DMS153 treated with DMSO at 0.1 percent for 48 hours (cell line): Measurements from ENCODE around the gene C6orf62.
"Not testable (repeated sequence)": the region's sequence is repeated elsewhere in the genome, so short reads cannot be mapped to it uniquely, and the experiment has no call there.

Experiments used
- DNase-seq: peaks from one replicate; lab custom pipeline; 2025; ENCODE audit not compliant: unreplicated experiment; lab: John Stamatoyannopoulos, UW

C6orf62 gene

GRCh38 chr6:24702720-24703282 lies 16.2 kb downstream of the C6orf62 start:
- DNase-seq: no peak

- DNase-seq: no peak
Observed at GRCh38 chr6:24699521-24700359, 19.2 kb downstream of the C6orf62 start.

GRCh38 chr6:24696097-24696496 lies 22.9 kb downstream of the C6orf62 start:
- no peak for DNase-seq

- peak; percentile 30 for DNase-seq
Observed at GRCh38 chr6:24695635-24696034, 23.3 kb downstream of the C6orf62 start.

- no peak for DNase-seq
Observed at GRCh38 chr6:24694198-24694597, 24.8 kb downstream of the C6orf62 start.

DNA sequence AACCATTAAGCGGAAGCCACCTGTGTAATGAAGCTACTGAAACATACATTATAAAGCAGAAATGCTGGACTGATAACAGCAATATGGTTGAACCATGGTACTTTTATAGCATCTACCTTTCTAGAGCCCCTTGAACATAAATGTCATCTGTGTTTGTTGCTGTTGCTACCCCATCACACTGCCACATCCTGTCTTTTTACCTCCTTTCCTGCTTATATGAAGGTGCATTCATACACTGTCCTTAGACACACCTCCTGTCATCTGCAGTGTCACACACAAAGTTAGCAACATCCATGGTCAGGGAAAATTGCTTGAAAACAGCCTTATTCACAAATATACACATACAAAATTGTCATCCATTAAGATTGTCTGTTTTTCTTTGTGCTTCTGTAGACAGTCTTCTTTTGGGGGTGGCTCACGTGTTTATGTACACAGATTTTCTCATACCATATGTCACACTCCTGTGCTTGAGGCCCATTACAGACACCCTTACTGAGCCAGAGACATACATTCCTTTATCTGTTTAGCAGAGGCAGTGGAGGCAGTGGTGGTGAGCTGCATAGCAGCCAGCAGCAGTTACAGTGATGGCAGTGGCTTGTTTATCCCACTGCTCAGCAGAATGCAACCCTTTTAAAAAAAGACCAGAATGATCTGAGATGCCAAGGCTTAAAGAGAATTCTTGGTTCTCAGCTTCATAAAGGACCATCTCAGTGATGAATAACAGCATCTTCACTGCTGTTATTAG lies 25.9 kb downstream of the C6orf62 start:
- DNase-seq: no peak

DNA sequence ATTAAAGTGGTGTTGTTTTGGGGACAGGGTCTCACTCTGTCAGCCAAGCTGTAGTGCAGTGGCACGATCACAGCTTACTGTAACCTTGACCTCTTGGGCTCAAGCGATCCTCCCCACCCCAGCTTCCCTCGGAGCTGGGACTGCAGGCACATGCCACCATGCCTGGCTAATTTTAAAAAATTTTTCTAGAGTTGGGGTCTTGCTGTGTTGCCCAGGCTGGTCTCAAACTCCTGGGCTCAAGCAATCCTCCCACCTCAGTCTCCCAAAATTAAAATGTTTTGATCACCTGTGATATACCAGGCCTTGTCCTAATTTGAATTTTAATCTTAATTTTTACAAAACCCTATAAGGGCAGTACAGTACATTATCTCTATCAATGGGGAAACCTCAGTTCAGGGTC lies 26.5 kb downstream of the C6orf62 start:
- no peak for DNase-seq

DNA sequence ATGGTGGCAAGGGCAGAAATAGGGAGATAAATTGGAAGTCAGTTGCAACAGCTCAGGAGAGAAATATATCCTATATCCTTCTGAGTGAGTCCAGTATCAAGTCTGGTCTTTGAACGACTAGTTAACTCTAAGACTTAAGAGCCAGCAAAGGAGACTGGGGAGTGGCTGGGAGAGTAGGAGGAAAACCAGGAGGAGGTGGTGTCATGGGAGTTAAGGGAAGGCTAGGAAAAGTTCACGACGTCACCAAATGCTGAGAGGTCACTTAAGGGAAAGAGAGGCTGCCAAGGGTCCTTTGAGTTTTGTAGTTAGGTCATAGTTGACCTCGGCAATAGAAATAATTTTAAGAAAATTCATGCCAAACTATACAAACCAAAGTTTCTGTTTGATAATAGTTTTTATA lies 27.0 kb downstream of the C6orf62 start:
- DNase-seq: no peak

- DNase-seq: no peak
Observed at GRCh38 chr6:24691550-24691949, 27.4 kb downstream of the C6orf62 start.

- DNase-seq: no peak
Observed at GRCh38 chr6:24690593-24690992, 28.4 kb downstream of the C6orf62 start.

DNA sequence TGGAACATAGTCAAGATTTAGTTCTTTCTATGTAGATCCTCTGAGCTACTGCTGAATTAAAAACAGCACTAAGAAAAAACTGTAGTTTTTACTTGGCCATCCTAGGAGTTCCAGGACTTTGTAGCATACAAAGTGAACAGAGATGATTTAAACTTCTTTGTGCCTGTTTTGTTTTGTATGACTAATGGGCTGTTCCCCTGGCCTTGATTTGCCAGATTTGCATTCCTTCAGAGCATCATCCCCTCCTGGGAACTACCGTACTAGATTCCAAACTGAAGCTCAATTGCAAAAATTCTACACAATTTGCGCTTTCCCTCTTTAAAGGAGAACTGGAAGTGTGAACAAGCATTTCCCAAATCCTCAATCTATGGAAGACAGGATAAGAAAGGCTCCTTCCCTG lies 29.0 kb downstream of the C6orf62 start:
- DNase-seq: no peak

DNA sequence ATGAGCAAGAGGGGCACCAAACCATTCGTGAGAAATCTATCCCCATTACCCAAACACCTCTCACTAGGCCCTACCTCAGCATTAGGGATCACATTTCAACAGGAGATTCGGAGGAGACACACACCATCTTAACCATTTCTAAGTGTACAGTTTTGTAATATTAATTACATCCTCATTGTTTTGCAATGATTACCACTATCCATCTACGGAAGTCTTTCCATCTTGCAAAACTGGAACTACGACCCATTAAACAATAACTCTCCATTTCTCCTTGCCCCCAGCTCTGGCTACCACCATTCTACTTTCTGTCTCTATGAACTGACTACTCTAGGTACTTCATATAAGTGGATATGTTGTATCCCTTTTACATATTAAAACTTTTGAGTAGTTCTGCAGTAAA lies 32.0 kb downstream of the C6orf62 start:
- no peak for DNase-seq

DNA sequence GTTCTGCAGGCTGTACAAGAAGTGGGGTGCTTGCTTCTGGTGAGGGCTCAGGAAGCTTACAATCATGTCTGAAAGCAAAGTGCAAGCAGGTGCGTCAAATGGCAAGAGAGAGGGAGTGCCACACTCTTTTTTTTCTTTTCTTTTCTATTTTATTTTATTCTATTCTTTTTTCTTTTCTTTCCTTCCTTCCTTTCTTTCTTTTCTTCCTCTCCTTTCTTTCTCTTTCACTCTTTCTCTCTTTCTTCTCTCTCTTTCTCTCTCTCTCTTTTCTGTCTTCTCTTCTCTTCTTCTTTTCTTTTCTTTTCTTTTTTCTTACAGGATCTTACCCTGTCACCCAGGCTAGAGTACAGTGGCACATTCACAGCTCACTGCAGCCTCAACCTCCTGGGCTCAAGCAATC lies 32.5 kb downstream of the C6orf62 start:
- DNase-seq: no peak

- no peak for DNase-seq
Observed at GRCh38 chr6:24683297-24684296, 35.4 kb downstream of the C6orf62 start.

GRCh38 chr6:24680582-24680981 lies 38.4 kb downstream of the C6orf62 start:
- DNase-seq: no peak

DNA sequence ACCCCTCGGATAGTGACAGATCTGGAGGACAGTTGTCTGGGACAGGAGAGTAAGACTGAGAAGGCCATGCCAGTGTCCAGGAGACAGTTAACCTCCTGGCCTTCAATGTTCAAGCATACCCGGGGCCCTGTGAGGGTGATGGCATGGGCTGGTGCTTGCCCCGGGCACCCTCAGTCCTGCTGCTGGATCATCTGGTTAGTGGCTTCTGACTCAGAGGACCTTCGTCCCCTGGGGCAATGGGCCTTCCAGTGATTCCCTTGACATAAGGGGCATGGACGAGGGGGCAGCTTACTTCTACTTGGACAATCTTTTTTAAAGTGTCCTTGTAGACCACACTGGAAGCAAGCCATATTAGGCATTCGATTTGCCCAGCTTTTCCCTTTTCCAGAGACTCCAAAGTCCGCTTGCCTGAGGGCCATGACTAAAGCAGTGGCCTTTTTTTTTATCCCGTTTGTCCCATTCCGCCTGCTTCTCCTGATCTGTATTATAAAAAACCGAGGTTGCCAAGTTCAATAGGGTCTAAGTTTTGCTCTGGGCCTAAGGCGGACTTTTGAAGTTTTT lies 40.1 kb downstream of the C6orf62 start:
- not testable (repeated sequence) for DNase-seq

DNA sequence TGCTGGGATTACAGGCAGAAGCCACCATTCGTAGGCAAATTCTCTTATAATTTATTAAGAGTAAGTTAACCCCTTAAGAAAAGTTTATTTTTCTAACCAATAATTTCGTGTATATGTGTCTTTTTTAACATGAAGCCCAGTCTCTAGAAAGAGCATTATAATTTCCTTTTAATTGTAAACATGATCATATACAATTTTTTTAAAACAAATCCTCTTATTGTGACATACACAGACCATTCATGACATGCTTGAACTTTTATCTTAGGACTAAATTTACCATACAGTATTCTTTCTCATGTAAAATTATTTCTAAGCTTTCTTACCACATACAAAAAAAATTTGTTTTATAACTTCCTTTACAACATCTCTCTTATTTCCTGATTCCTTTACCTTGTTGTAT lies 45.3 kb downstream of the C6orf62 start:
- no peak for DNase-seq

- no peak for DNase-seq
Observed at GRCh38 chr6:24672620-24673182, 46.3 kb downstream of the C6orf62 start.

- not testable (repeated sequence) for DNase-seq
Observed at GRCh38 chr6:24671077-24671476, 47.9 kb downstream of the C6orf62 start.

DNA sequence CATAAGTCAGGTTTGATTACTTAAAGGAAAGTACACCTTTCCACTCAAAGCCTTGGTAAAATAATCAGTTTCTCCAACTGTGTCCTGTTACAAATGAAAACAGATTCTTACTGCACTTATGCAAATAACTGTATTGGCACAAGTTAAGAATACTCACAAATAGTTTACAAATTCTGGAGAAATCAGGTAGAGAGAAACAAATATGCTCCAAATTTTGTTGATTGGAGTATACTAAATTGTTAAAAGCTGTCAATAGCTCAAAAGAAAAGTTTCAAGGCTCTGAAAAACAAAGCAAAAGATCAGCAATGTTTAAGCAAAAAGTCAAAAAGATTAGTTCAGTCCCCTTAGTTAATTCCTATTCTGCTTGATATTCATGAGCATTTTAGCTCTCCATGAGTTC lies 48.5 kb downstream of the C6orf62 start:
- DNase-seq: not testable (repeated sequence)
